CD4-positive, alpha-beta T cell treated with Interleukin-15 for 1 hour (primary cell): ENCODE data around the gene RNF40.
A peak's percentile ranks its signal among the peaks of the same experiment; 100 is the strongest.

ENCODE experiments used
- DNase-seq: peaks from one replicate; pipeline ENCODE4 v3.0.0-alpha.2; 2020

The RNF40 gene

GRCh38 chr16:30761928-30762902 lies at the start of gene RNF40, which contains the start of gene CFAP119:
TSS of gene RNF40 (plus strand) at chr16:30762322. CDS start at chr16:30762546, 224 bp downstream.
TSS of gene CFAP119 (minus strand) at chr16:30762062. CDS start at chr16:30761748, 314 bp downstream.
- DNase-seq: peak; percentile 93

DNA sequence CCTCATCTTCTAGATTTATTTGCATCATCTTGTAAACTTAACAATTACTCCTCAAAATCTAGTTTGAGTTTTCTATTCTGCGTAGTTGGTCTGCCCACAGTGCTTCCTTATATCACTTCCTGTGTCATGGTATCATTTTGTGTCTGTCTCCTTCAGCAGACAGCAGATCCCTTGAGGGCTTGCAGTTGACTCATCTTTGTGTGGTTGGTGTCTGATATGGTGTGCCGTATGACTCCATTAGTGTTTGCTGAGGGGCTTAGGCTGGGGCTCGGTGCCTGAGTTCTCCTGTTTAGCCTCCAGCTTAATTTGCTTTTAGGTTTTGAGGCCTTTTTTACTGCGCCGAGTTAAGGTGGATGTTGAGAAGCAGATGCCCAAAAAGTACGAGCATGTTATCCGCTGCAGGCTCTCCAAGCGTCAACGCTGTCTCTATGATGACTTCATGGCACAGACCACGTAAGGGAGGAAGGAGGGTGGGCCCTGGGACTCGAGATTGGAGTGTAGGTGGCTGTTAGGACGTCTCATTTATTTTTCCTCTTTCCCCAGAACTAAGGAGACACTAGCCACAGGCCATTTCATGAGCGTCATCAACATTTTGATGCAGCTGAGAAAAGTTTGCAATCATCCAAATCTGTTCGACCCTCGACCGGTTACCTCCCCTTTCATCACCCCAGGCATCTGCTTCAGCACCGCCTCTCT lies 46.2 kb upstream of the RNF40 start:
- DNase-seq: peak; percentile 57

DNA sequence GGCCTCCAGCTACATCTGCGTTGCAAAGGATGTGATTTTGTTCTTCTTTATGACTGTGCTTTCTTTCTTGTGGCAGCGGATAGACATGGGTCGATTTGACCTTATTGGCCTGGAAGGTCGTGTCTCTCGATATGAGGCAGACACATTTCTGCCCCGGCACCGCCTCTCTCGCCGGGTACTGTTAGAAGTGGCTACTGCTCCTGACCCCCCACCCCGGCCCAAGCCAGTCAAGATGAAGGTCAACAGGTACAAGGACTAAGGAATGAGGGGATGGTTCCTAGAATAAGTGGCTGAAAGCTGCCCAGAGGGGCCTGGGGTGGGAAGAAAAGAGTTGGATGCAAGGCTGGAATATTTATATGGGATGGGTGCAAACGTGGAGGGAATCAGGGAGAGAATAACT lies 42.0 kb upstream of the RNF40 start:
- DNase-seq: no peak

- no peak for DNase-seq
These were observed 41.4 kb upstream of the RNF40 start for GRCh38 chr16:30720694-30721093.

- no peak for DNase-seq
These were observed 41.0 kb upstream of the RNF40 start for GRCh38 chr16:30721167-30721566.

DNA sequence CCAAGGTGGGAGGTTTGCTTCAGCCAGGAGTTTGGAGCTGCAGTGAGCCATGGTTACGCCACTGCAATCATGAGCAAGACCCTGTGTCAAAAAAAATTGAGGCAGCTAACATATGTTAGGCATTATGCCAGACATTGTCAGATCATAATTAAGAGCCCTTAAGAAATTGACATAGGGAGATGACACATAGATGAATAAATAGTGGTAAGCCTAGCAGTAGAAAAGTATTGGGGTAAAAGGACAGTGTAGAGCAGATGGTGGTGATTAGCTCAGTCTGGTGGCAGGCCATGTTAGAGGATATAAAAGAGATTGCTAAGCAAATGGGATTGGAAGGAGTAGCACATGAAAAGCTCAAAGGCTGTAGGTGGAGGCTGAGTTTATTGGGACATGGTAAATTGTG lies 40.5 kb upstream of the RNF40 start:
- no peak for DNase-seq

DNA sequence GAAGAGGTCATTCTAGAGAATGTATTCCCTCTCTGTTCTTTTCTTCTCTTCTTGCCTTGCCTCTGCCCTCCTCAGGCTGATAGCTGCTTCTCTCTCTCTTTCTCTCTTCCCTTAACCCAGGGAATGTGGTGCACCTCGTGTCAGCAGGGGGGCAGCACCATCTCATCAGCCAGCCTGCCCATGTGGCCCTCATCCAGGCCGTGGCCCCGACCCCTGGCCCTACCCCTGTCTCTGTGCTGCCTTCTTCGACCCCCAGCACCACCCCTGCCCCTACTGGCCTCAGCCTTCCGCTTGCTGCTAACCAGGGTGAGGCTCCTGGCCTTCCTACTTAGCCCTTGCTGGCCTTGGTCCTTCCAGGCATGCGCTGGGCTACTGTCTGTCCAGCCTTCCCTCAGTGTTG lies 39.7 kb upstream of the RNF40 start:
- no peak for DNase-seq

DNA sequence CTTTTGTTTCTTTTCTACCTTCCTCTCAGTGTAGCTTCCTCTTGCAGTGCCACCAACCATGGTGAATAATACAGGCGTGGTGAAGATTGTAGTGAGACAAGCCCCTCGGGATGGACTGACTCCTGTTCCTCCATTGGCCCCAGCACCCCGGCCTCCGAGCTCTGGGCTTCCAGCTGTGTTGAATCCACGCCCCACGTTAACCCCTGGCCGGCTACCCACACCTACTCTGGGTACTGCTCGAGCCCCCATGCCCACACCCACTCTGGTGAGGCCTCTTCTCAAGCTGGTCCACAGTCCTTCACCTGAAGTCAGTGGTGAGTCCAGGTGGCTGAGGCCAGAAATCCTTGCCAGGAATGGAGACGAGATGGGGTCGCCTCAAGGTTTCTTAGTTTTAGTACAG lies 39.2 kb upstream of the RNF40 start:
- DNase-seq: no peak

DNA sequence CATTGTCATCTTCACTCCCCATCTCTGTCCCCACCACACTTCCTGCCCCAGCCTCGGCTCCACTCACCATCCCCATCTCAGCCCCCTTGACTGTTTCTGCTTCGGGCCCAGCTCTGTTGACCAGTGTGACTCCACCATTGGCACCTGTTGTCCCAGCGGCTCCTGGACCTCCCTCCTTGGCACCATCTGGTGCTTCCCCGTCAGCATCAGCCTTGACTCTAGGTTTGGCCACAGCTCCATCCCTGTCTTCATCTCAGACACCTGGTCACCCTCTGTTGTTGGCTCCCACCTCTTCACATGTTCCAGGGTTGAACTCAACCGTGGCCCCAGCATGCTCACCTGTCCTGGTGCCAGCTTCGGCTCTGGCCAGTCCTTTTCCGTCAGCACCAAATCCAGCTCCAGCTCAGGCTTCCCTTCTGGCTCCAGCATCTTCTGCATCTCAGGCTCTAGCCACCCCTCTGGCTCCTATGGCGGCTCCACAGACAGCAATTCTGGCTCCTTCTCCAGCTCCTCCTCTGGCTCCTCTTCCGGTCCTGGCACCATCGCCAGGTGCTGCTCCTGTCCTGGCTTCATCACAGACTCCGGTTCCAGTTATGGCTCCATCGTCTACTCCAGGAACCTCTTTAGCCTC lies 38.3 kb upstream of the RNF40 start:
- DNase-seq: no peak

DNA sequence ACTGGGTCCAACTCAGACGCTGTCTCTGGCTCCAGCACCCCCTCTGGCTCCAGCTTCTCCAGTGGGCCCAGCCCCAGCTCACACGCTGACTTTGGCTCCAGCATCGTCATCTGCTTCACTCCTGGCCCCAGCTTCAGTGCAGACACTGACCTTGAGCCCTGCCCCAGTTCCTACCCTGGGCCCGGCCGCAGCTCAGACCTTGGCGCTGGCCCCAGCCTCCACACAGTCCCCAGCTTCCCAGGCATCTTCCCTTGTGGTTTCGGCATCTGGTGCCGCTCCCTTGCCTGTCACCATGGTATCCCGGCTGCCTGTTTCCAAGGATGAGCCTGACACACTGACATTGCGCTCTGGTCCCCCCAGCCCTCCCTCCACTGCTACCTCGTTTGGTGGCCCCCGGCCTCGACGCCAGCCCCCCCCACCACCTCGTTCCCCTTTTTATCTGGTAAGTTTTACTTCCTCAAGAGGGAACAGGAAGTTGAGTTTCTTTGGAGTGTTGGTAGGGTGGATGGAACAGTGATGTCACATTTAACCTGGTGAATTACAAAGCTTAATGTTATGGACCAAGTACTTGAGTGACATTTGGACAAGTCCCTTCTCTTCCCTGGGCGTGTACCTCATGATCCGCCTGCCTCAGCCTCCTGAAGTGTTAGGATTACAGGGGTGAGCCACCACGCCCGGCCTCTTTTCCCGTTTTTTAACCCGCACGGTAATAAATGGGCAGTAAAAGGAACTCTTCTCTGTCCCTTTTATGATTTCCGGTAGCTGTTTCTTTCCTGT lies 37.3 kb upstream of the RNF40 start:
- DNase-seq: peak; percentile 49

- DNase-seq: no peak
These were observed 36.7 kb upstream of the RNF40 start for GRCh38 chr16:30725418-30725792.

GRCh38 chr16:30728321-30728720 lies 33.8 kb upstream of the RNF40 start:
- DNase-seq: no peak

GRCh38 chr16:30728899-30729672 lies 33.0 kb upstream of the RNF40 start:
- peak; percentile 31 for DNase-seq

- DNase-seq: no peak
These were observed 30.7 kb upstream of the RNF40 start for GRCh38 chr16:30731411-30731810.

DNA sequence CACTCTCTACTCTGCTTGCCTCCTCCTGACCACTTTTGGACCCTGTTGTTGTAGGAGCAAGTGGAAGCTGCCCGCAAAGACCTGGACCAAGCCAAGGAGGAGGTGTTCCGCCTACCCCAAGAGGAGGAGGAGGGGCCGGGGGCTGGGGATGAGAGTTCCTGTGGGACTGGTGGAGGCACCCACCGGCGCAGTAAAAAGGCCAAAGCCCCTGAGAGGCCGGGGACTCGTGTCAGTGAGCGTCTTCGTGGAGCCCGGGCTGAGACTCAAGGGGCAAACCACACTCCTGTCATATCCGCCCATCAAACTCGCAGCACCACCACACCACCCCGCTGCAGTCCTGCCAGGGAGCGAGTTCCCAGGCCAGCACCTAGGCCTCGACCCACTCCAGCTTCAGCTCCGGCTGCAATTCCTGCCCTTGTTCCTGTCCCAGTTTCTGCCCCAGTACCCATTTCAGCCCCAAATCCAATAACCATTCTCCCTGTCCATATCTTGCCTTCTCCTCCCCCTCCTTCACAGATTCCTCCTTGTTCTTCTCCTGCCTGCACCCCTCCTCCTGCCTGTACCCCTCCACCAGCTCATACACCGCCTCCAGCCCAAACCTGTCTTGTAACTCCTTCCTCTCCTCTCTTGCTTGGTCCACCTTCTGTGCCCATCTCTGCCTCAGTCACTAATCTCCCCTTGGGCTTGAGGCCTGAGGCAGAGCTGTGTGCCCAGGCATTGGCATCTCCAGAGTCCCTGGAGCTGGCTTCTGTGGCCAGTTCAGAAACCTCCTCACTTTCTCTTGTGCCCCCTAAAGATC lies 24.9 kb upstream of the RNF40 start:
- no peak for DNase-seq

GRCh38 chr16:30737794-30738648 lies 24.1 kb upstream of the RNF40 start:
- no peak for DNase-seq

- DNase-seq: no peak
These were observed 22.9 kb upstream of the RNF40 start for GRCh38 chr16:30738984-30739951.

DNA sequence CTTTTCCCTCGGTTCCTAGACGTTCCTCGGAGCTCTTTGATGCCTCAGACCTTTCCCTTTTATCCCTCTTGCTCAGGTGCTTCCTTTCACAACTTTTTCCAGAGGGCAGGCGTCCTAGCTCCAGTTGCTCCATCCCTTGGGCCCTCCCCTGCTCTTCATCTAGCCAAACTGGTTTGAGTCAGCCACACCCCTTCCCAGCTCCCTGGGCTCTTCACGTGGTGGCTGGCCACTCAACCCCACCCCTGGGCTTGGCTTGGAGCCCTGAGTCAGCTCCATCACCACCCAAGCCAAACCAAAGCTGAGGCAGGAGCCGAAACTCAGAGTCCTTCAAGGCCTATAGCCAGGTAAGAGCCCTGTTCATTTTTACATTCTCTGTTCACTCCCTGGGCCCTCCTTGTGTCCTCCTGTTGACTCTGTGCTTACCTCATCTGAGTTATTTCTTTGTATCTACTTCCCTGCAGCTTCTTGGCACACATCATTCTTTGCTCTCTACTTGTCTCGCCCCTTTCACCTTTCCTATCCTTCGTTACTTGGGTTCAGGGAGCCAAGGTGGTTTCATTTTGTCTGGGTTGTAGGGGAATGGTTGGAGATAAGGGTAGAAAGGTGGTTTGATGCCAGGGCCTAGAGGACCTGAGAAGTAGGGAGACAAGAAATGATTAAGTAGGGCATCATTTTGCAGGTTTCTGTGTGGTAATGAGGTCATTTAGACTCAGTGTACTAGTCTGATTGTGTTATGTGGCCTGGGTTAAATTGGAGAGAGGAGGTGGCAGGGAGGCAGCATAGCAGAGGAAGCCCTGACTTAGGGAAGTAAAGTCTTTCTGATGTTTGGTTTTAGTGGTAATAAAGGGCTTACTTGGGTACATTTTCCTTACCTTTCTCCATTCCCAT lies 21.5 kb upstream of the RNF40 start:
- no peak for DNase-seq
